Fibroblast of lung (primary cell): Measurements from ENCODE around the gene AGPAT4.

Experiments
- CTCF ChIP-seq, 2 donors: IDR thresholded peaks in 1 of 2; conservative IDR thresholded peaks in 1 of 2; 1 replicate in 1 of 2; 2 replicates in 1 of 2; pipeline ENCODE4 v1.5.1; 2011 to 2012; ENCODE audit warnings: low read length in 2 of 2, control low read depth in 1 of 2, inconsistent platforms in 1 of 2, low read depth in 1 of 2, mild to moderate bottlenecking in 1 of 2
- EZH2 ChIP-seq: IDR thresholded peaks from 2 replicates; pipeline ENCODE4 v1.5.1; 2012; ENCODE audit warnings: low read length, control low read depth, mild to moderate bottlenecking; ENCODE audit errors: missing control alignments

- TF ChIP-seq EZH2, result no peak
- TF ChIP-seq CTCF (conservative IDR thresholded peaks at IDR 0.05 in 1 of 2, IDR thresholded peaks at IDR 0.05 in 1 of 2; ENCODE audit: low read depth in 1 of 2, low read length in 2 of 2), result no peak
Measured at GRCh38 chr6:161134550-161135298, 139.1 kb downstream of the AGPAT4 start.
